Epithelial cell of proximal tubule (primary cell): ENCODE data around the gene C1orf167. TPM values are rescaled to one million over a fixed set of nuclear protein-coding genes. Genes with fewer than 3 reads are reported as not detected.

Source experiments
- DNase-seq: peaks from one replicate; pipeline ENCODE4 v3.0.0-alpha.2; 2011; ENCODE audit warnings: low read depth
- H3K4me3 ChIP-seq: 2 replicates; pipeline ENCODE4 v1.5.1; 2011; ENCODE audit warnings: low read depth, mild to moderate bottlenecking, low read length
- CTCF ChIP-seq: conservative IDR thresholded peaks from 2 replicates; pipeline ENCODE4 v1.5.1; 2012; ENCODE audit warnings: low read depth, mild to moderate bottlenecking, low read length
- total RNA-seq: library from RNA; depleted of rRNA; stranded (reverse); fragments of >200 nt; gene quantifications from 2 replicates; pipeline ENCODE4 v1.2.3, GENCODE V29; 2015

Gene C1orf167
- total RNA-seq, 1 donor from 2014 or later = not detected

- no peak for DNase-seq
- no peak for TF ChIP-seq CTCF
- H3K4me3 ChIP-seq = no peak overlapping the region
These were observed 40.7 kb upstream of the C1orf167 start for GRCh38 chr1:11721311-11721710.

DNA sequence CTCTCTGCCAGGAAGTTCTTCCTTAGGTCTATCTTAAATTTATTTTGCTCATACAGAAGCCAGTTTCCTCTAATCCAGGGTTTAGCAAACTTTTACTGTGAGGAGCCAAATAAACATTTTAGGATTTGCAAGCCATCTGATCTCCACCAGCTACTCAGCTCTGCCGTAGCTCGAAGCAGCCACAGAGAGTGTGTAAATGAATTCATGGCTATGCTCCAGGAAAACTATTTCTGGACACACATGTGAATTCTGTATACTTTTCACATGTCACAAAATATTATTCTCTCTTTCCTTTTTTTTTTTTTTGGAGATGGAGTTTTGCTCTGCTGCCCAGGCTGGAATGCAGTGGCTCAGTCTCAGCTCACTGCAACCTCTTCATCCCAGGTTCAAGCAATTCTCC, 39.5 kb upstream of the C1orf167 start:
- no peak for DNase-seq
- no peak for TF ChIP-seq CTCF
- H3K4me3 ChIP-seq = no peak overlapping the region

GRCh38 chr1:11725616-11726015, 36.4 kb upstream of the C1orf167 start:
- DNase-seq = no peak
- TF ChIP-seq CTCF = no peak
- H3K4me3 ChIP-seq = no peak overlapping the region

GRCh38 chr1:11727119-11727518, 34.9 kb upstream of the C1orf167 start:
- no peak for TF ChIP-seq CTCF
- no peak for DNase-seq
- H3K4me3 ChIP-seq = no peak overlapping the region

DNA sequence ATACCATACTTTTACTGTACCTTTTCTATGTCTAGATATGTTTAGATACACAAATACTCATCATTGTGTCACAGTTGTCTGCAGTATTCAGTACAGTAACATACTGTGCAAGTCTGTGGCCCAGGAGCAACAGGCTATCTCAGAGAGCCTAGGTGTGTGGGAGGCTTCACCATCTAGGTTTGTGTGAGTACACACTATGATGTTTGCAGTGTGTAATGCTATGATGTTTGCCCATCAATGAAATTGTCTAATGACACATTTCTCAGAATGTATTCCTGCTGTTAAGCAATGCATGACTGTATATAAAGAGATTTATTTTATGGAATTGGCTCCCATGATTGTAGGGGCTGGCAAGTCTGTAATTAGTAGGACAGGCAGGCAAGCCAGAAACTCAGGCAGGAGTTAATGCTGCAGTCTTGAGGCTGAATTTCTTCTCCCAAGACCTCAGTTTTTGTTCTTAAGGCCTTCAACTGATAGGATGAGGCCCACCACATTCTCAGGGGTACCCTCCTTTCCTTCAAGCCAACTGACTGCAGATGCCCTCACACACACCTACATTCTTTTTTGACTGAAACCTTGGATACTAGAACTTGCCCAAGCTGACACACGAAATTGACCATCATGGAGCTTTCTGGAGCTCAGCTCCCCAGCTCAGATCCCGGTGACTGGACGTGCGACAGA, 33.7 kb upstream of the C1orf167 start:
- H3K4me3 ChIP-seq = no peak overlapping the region
- no peak for DNase-seq
- TF ChIP-seq CTCF = no peak

DNA sequence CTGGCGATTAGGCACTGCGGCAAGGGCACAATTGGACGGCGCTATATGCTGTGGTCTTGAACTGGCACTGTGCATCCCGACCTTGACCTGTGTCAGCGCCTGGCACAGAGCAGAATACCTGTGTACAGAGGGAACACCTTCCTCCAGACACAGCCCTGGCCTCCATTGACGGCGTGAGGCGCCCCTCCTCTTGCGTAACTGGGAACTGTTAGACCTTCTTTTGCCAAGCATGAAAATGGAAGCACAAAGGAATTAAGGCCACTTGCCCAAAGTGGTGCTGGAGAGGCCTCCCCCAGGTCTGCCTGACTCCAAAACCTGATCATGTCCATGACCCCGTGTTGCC, 32.9 kb upstream of the C1orf167 start:
- TF ChIP-seq CTCF = no peak
- no peak overlapping the region for H3K4me3 ChIP-seq
- no peak for DNase-seq
